Erythroblast (primary cell): Measurements from ENCODE around the gene COL16A1.

Experiments
- DNase-seq, 2 experiments: peaks; one replicate each; lab custom pipeline; 2025; lab: John Stamatoyannopoulos, UW
- GATA1 ChIP-seq: IDR thresholded peaks from 2 replicates; pipeline ENCODE4 v1.6.1; 2011; ENCODE audit warnings: low read depth, mild to moderate bottlenecking, control low read depth, low read length, moderate library complexity
- POLR2A ChIP-seq: IDR thresholded peaks from 2 replicates; pipeline ENCODE4 v1.6.1; 2011; ENCODE audit warnings: mild to moderate bottlenecking, low read length

COL16A1 gene

DNA sequence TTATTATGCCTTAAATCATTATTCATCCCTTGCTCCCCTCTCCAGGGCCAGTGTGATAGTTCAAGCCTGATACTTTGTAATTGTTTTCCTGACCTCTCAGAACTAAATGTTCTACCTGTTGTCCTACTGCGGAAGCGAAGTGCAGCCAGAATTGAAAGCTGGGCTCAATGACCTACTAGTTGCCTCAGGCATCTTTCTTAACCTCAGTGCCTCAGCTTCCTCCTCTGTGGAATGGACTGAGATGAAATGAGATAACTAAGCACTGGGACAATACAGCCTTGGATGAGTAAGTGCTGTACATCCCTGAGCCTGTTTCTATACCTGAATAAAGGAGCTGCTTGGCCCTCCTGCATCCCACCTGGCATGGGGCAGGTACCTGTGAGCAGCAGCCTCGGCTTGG is 26.4 kb downstream of the COL16A1 start:
- TF ChIP-seq POLR2A = no peak
- no peak for TF ChIP-seq GATA1
- DNase-seq = no peak

DNA sequence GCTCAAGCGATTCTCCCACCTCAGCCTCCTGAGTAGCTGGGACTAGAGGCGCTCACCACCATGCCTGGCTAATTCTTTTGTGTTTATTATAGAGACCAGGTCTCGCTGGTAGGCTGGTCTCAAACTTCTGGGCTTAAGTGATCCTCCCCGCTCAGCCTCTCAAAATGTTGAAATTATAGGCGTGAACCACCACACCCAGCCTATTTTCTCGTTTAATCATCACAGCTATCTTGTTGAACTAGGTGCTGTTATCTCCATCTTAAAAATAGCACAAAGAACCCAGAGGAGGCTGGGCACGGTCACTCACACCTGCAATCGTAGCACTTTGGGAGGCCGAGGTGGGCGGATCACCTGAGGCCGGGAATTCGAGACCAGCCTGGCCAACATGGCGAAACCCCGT is 28.1 kb downstream of the COL16A1 start:
- TF ChIP-seq POLR2A = no peak
- no peak for TF ChIP-seq GATA1
- no peak for DNase-seq

DNA sequence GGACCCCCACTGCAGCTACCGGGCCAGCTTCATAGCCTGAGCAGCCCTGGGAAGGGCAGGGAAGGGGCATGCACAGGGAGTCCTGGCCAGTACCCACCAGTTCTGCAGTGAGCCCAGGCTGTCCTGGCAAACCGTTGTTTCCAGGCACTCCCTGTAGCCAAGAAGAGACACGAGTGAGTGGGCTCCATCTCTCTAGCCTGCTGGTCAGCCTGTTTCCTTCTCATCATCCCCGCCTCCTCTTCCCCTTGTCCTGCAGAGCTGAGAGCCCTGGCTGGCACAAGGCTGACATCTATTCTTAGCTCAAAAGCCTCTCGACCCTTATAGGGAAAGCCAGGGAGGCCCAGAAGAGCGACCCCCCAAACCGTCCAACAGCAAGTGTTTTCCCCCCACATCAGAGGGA is 28.7 kb downstream of the COL16A1 start:
- TF ChIP-seq GATA1 (no peak), POLR2A (no peak)

DNA sequence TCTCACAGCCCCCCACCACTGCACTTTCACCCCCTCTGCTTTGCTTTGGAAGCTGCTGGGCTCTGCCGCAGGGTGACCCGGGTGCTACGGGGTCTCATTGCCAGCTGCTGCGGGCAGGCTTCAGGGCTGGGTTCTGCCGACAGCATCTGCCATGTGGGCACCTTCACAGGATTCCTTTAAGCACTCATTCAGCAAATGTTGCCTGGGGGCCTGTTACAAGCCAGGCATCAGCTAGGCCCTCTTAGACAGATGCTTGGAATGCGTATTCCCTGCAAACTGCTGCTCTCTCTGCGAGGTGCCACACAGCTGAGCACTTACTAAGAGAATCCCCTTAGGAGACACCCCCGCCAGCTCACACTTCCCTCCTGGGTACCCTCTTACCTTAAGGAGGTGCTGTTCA is 29.2 kb downstream of the COL16A1 start:
- DNase-seq = no peak
- TF ChIP-seq POLR2A (no peak), GATA1 (no peak)

More for the DNA sequence above, 28.7 kb downstream of the COL16A1 start:
- DNase-seq = no peak

DNA sequence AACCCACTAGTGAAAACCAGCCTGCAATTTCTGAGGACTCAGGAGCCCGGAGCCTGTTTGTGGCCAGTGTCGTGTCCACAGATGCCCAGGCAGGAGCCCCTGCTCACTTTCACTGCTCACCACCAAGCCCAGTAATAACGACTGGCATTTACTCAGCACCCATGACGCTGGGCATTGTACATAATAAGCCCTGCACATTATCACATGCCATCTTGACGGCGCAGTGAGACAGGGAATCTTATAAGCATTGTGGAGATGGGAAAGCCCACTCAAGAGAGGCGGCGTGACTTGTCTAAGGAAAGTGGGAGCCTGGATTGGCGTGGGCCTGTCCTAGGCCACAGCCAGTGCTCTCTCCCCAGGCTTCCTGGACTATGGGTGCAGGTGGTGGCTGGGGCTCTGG is 30.4 kb downstream of the COL16A1 start:
- no peak for TF ChIP-seq GATA1
- TF ChIP-seq POLR2A = no peak
- no peak for DNase-seq

DNA sequence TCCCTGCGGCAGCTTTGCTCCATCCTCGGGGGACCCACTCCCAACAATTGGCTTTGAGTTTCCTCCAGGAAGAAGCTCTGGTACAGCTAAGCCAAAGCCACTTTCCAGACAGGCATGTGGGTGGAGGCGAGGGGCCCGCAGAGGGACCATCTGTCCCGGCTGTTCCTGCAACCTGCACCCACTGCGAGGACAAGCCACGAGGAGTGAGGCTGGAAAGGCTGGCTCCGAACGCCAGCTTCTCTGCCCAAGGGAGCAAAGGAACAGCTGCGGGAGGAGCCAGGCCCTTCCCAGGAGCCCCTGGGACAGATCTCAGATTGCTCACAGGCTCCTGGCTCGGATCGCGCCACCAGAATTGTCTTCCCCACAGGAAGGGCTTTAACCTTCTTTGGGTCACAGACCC is 30.8 kb downstream of the COL16A1 start:
- DNase-seq = no peak
- TF ChIP-seq POLR2A (no peak), GATA1 (no peak)

DNA sequence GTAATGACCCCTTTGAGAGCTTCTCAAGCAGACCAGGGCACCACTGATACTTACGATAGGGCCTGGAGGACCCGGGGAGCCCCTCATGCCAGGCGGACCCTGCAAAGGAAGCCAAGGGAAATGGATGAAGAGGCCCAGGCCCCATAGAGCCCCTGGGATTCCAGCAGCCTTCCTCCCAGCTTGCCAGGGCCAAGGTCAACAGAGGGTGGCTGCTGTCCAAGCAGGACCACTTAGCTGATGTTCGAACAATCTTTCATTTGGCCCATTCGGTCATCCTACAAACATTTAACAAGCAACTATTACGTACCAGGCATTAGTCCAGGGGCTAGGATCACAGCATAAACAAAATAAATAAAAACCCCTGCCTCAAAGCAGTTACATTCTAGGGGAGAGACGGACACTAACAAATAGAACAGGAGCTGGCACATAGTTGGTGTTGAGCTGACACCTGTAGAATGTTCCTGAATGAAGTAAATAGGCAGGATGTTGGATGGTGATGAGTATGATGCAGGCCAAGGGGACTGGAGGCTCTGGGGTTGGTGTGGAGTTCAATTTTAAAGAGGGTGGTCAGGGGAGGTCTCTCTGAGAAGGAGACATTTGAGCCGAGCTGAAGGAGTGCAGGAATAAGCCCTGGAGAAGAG is 32.1 kb downstream of the COL16A1 start:
- TF ChIP-seq GATA1 (no peak), POLR2A (no peak)
- no peak for DNase-seq

DNA sequence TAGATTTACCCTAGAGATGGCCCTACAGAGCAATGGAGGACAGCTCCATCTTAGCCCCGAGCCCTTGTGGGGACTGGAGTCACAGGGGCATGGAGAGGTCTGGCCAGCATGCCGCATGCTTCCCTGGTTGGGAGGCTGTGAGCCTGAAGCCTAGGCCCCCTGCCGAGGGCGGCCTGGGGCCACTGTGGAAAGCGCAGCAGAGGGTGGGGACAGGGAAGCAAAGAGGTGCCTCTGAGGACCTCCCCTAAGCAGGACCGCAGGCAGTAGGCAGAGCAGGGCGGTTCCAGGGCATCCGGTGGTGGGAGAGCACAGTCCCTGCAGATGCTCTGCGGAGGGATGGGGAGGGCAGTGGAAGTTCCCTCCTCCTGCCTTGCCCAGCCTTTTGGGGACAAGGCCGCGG is 32.7 kb downstream of the COL16A1 start:
- DNase-seq = no peak
- TF ChIP-seq POLR2A = no peak
- TF ChIP-seq GATA1 = no peak

DNA sequence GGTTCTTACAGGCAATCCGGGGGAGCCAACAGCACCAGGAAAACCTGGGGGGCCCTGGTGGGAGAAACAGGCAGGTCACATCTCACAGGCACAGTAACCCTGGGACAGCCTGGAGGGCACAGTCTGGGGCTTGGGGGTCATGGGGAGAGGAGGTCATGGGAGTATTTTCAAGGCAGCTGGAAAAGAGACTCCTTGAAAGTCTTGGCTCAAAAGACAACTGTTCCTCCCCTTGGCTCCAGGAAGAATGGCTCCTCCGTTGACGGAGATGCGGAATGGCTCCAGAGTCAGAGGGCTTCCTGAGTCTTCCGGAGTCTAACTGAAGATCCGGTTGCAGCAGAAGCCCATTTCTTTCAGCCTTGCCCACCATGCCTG is 33.2 kb downstream of the COL16A1 start:
- no peak for TF ChIP-seq POLR2A
- TF ChIP-seq GATA1 = no peak
- no peak for DNase-seq

DNA sequence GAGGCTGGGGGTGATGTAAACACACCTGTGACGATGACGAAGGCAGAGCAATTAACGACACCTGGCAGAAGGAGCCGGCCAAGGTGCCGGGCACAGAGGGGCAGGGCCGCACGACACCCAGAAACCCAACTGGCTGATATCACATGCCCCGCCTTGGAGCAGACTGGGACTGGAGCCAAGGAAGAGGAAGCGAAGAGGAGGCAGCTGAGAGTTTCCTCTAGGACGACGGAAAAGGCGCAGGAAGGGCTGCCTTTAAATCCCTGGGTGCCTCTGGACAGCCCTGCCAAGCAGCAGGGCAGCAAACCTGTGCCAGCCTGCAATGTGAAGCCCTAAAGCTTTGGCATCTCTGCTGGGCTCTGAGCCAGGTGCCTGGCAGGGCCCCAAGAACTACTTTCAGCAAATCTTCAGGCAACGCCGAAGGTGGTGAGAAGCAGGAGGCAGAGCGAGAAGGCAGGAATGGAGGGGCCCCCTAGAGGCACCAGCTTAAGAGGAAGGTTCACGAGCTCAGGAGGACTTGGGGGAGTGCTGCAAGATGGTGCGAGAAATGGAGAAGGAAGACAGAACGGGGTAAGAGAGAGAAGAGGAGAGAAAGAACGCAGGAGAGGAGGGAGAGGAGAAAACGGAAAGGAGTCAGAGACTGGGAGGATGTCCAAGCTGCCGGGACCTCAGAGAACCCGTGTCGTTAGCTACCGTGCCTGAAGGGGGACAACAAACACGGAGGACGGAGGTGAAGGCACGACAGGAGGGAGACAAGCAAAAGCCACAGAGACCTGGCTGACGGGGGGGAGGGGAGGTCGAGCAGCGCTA is 33.8 kb downstream of the COL16A1 start:
- peak; percentile 25 to 47 for DNase-seq
- no peak for TF ChIP-seq POLR2A
- no peak for TF ChIP-seq GATA1

DNA sequence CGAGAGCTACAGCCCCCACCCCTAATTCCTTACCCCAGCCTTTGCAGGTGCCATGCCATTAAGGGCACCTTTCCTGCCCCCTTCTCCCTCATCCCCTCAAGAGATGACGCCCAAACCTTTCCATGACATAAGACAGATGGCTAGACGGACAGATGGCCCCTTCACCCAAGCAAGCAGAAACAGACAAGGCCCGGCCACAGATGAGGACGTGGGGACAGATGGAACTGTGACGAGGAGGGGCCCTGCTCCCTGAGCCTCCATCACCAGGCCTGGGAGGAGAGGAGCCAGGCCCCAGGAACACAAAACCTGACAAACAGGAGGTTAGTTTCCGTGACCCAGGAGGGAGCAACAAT is 34.4 kb downstream of the COL16A1 start:
- TF ChIP-seq GATA1 (no peak), POLR2A (no peak)
- DNase-seq = no peak

DNA sequence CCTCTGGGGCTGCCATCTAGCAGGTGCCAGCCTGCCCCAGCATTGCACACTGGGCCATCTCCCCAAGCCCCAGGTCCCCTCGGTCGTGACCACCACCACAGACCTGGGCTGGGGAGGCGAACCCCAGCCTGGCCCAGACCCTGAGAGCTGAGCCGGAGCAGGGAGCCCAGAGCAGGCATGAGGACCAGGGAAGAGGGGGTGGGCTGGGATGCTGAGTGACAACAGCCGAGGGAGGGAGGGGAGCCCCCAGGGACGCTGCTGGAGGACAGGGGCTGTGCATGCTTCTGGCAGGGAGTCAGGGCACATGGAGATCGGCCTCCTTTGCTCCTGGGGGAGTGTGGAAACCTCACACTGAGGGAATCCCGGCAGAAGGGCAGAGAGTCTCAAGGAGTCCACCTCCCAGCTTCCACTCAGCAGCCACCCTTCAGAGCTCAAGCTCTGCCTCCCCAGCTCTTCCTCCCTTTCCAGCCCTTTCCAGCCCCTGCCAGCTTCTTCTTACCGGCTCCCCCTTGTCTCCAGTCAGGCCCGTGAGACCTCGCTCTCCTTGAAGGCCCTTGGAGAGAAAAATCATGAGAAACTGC is 35.4 kb downstream of the COL16A1 start:
- no peak for TF ChIP-seq POLR2A
- no peak for TF ChIP-seq GATA1
- no peak for DNase-seq

DNA sequence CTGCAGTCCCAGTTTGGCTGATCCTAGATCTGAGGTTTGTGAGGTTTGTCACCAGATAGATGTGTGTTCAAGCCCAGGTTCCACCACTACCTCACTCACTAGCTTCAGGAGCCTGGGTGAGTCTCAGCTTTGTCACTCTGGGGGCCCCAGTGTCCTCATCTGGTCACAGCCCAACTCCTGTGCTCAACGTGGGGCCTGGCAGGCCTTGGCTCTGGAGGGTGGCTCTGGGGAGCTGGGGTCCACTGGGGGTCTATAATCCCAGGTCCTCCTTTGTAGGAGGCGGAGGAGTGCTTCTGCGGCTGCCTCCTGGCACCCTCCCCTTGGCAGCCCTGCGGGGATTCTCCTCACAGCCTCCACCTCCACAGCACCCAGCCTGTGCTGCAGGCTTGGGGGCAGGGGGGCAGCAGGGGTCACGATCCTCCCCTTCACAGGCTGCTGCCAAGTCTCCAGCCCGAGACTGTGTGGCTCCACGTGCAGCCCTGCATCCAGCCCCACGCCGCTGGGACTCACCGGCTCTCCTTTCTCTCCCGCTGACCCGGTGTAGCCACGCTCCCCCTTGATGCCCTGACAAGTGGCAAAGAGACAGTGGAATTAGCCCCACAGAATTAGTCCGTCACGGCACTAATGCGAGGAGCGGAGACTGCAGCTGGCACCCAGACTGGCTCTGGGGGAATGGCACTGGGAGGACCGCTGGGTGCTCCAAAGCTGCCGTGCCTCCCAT is 36.6 kb downstream of the COL16A1 start:
- TF ChIP-seq GATA1 (no peak), POLR2A (no peak)

DNA sequence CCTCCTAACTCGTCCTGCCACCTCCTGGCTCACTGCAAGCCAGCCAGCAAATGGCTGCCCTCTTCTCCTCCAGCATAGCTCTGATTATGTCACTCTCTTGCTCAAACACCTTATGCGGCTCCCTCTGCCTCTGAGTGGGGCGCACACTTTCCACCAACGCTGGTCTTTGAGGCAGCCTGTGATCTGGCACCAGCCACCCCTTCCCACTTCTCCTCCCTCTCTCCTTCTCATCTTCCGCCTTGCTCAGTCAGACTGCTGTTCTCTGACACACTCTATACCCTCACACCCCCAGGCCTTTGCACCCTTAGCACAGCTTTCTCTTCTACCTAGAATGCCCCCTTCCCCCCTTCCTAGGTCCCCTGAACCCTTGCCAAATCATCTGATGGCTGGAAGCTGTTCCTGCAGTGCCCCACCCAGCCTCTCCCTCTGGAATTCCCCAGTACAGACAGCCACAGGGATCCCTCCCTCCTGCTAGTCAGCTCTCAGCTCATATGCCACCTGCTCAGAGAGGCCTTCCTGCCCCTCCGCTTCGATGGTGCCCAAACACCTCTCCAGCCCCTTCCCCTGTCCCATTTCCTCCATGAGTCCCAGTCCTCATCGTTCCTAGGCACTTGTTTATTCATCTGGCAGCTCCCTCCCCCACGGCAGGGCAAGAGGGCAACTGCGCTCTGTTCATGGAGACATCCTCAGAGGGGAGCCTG is 37.4 kb downstream of the COL16A1 start:
- TF ChIP-seq GATA1 (no peak), POLR2A (no peak)

More for the DNA sequence above, 36.6 kb downstream of the COL16A1 start:
- DNase-seq = no peak

More for the DNA sequence above, 37.4 kb downstream of the COL16A1 start:
- peak in 1 of 2 experiments; percentile 4 for DNase-seq
